ENCODE data around the gene NXNL1.
"Not testable (repeated sequence)": the region's sequence is repeated elsewhere in the genome, so short reads cannot be mapped to it uniquely, and the experiment has no call there.

Gene NXNL1

GRCh38 chr19:17460372-17461230 is at the start of gene NXNL1:
Gene NXNL1, minus strand, starts transcription at chr19:17460926. Its CDS starts 57 bp downstream, at chr19:17460869.
- Histone ChIP-seq H3K9me3 (ENCODE audit: control insufficient read depth in 1 of 2, low read length in 2 of 2) (no peaks in the 10 kb centered on the region), H3K4me3 (ENCODE audit: low read depth in 1 of 2, low read length in 2 of 2) (no peak within 1 kb of the TSS), H3K4me1 (ENCODE audit: control insufficient read depth in 1 of 2, insufficient read depth in 2 of 2, low read length in 2 of 2) (no peaks in the 10 kb centered on the region), H3K9ac (ENCODE audit: low read depth in 1 of 2, low read length in 2 of 2) (no peak within 1 kb of the TSS), H3K27ac (ENCODE audit: low read depth, low read length) (no peak within 1 kb of the TSS), H3K36me3 (ENCODE audit: control insufficient read depth in 1 of 2, insufficient read depth in 2 of 2, low read length in 2 of 2) (no peaks in the 10 kb centered on the region), H3K27me3 (ENCODE audit: control insufficient read depth in 1 of 2, insufficient read depth in 2 of 2, low read length in 2 of 2) (peaks cover 4 to 16% of the 10 kb centered on the region in 2 donors)

- not testable (repeated sequence) for H3K36me3 ChIP-seq (ENCODE audit: control insufficient read depth in 1 of 2, insufficient read depth in 2 of 2, low read length in 2 of 2); H3K4me3 ChIP-seq (ENCODE audit: low read depth in 1 of 2, low read length in 2 of 2); H3K9me3 ChIP-seq (ENCODE audit: control insufficient read depth in 1 of 2, low read length in 2 of 2); H3K9ac ChIP-seq (ENCODE audit: low read depth in 1 of 2, low read length in 2 of 2); H3K27ac ChIP-seq (ENCODE audit: low read depth, low read length); H3K27me3 ChIP-seq (ENCODE audit: control insufficient read depth in 1 of 2, insufficient read depth in 2 of 2, low read length in 2 of 2)
- H3K4me1 ChIP-seq (ENCODE audit: control insufficient read depth in 1 of 2, insufficient read depth in 2 of 2, low read length in 2 of 2), result peaks cover 8 to 20% of the 10 kb centered on the region in 2 donors
Observed at GRCh38 chr19:17508558-17508933, 47.8 kb upstream of the NXNL1 start.

- peaks cover 0 to 2% of the 10 kb centered on the region in 2 donors for H3K36me3 ChIP-seq (ENCODE audit: control insufficient read depth in 1 of 2, insufficient read depth in 2 of 2, low read length in 2 of 2)
- H3K27me3 ChIP-seq (ENCODE audit: control insufficient read depth in 1 of 2, insufficient read depth in 2 of 2, low read length in 2 of 2), result no peaks in the 10 kb centered on the region
- no peak overlapping the region for H3K9ac ChIP-seq (ENCODE audit: low read depth in 1 of 2, low read length in 2 of 2)
- no peaks in the 10 kb centered on the region for H3K9me3 ChIP-seq (ENCODE audit: control insufficient read depth in 1 of 2, low read length in 2 of 2)
- peaks cover 5 to 12% of the 10 kb centered on the region in 2 donors for H3K4me1 ChIP-seq (ENCODE audit: control insufficient read depth in 1 of 2, insufficient read depth in 2 of 2, low read length in 2 of 2)
- no peak overlapping the region for H3K4me3 ChIP-seq (ENCODE audit: low read depth in 1 of 2, low read length in 2 of 2)
- no peak overlapping the region for H3K27ac ChIP-seq (ENCODE audit: low read depth, low read length)
Observed at GRCh38 chr19:17506745-17507144, 46.0 kb upstream of the NXNL1 start.

- Histone ChIP-seq H3K9ac (ENCODE audit: low read depth in 1 of 2, low read length in 2 of 2) (no peak overlapping the region), H3K9me3 (ENCODE audit: control insufficient read depth in 1 of 2, low read length in 2 of 2) (no peaks in the 10 kb centered on the region), H3K27ac (ENCODE audit: low read depth, low read length) (no peak overlapping the region), H3K36me3 (ENCODE audit: control insufficient read depth in 1 of 2, insufficient read depth in 2 of 2, low read length in 2 of 2) (peaks cover 4 to 10% of the 10 kb centered on the region in 2 donors), H3K27me3 (ENCODE audit: control insufficient read depth in 1 of 2, insufficient read depth in 2 of 2, low read length in 2 of 2) (no peaks in the 10 kb centered on the region), H3K4me3 (ENCODE audit: low read depth in 1 of 2, low read length in 2 of 2) (no peak overlapping the region), H3K4me1 (ENCODE audit: control insufficient read depth in 1 of 2, insufficient read depth in 2 of 2, low read length in 2 of 2) (peaks cover 2 to 6% of the 10 kb centered on the region in 2 donors)
Observed at GRCh38 chr19:17505223-17505622, 44.5 kb upstream of the NXNL1 start.

GRCh38 chr19:17504456-17504855 is 43.7 kb upstream of the NXNL1 start:
- H3K9ac ChIP-seq (ENCODE audit: low read depth in 1 of 2, low read length in 2 of 2), result no peak overlapping the region
- no peak overlapping the region for H3K4me3 ChIP-seq (ENCODE audit: low read depth in 1 of 2, low read length in 2 of 2)
- H3K27ac ChIP-seq (ENCODE audit: low read depth, low read length), result no peak overlapping the region
- H3K4me1 ChIP-seq (ENCODE audit: control insufficient read depth in 1 of 2, insufficient read depth in 2 of 2, low read length in 2 of 2), result peaks cover 0 to 5% of the 10 kb centered on the region in 2 donors
- H3K36me3 ChIP-seq (ENCODE audit: control insufficient read depth in 1 of 2, insufficient read depth in 2 of 2, low read length in 2 of 2), result peaks cover 4 to 10% of the 10 kb centered on the region in 2 donors
- no peaks in the 10 kb centered on the region for H3K9me3 ChIP-seq (ENCODE audit: control insufficient read depth in 1 of 2, low read length in 2 of 2)
- no peaks in the 10 kb centered on the region for H3K27me3 ChIP-seq (ENCODE audit: control insufficient read depth in 1 of 2, insufficient read depth in 2 of 2, low read length in 2 of 2)

- Histone ChIP-seq H3K36me3 (ENCODE audit: control insufficient read depth in 1 of 2, insufficient read depth in 2 of 2, low read length in 2 of 2) (peaks cover 4 to 10% of the 10 kb centered on the region in 2 donors), H3K4me1 (ENCODE audit: control insufficient read depth in 1 of 2, insufficient read depth in 2 of 2, low read length in 2 of 2) (peaks cover 0 to 5% of the 10 kb centered on the region in 2 donors), H3K27me3 (ENCODE audit: control insufficient read depth in 1 of 2, insufficient read depth in 2 of 2, low read length in 2 of 2) (no peaks in the 10 kb centered on the region), H3K27ac (ENCODE audit: low read depth, low read length) (no peak overlapping the region), H3K4me3 (ENCODE audit: low read depth in 1 of 2, low read length in 2 of 2) (no peak overlapping the region), H3K9ac (ENCODE audit: low read depth in 1 of 2, low read length in 2 of 2) (no peak overlapping the region), H3K9me3 (ENCODE audit: control insufficient read depth in 1 of 2, low read length in 2 of 2) (no peaks in the 10 kb centered on the region)
Observed at GRCh38 chr19:17504030-17504429, 43.3 kb upstream of the NXNL1 start.

- Histone ChIP-seq H3K9me3 (ENCODE audit: control insufficient read depth in 1 of 2, low read length in 2 of 2) (no peaks in the 10 kb centered on the region), H3K4me1 (ENCODE audit: control insufficient read depth in 1 of 2, insufficient read depth in 2 of 2, low read length in 2 of 2) (peaks cover 0 to 5% of the 10 kb centered on the region in 2 donors), H3K4me3 (ENCODE audit: low read depth in 1 of 2, low read length in 2 of 2) (no peak overlapping the region), H3K27ac (ENCODE audit: low read depth, low read length) (no peak overlapping the region), H3K27me3 (ENCODE audit: control insufficient read depth in 1 of 2, insufficient read depth in 2 of 2, low read length in 2 of 2) (no peaks in the 10 kb centered on the region), H3K9ac (ENCODE audit: low read depth in 1 of 2, low read length in 2 of 2) (no peak overlapping the region), H3K36me3 (ENCODE audit: control insufficient read depth in 1 of 2, insufficient read depth in 2 of 2, low read length in 2 of 2) (peaks cover 4 to 10% of the 10 kb centered on the region in 2 donors)
Observed at GRCh38 chr19:17503240-17503639, 42.5 kb upstream of the NXNL1 start.

- Histone ChIP-seq H3K27me3 (ENCODE audit: control insufficient read depth in 1 of 2, insufficient read depth in 2 of 2, low read length in 2 of 2) (no peaks in the 10 kb centered on the region), H3K9me3 (ENCODE audit: control insufficient read depth in 1 of 2, low read length in 2 of 2) (no peaks in the 10 kb centered on the region), H3K4me3 (ENCODE audit: low read depth in 1 of 2, low read length in 2 of 2) (no peak overlapping the region), H3K4me1 (ENCODE audit: control insufficient read depth in 1 of 2, insufficient read depth in 2 of 2, low read length in 2 of 2) (peaks cover 0 to 14% of the 10 kb centered on the region in 2 donors), H3K9ac (ENCODE audit: low read depth in 1 of 2, low read length in 2 of 2) (no peak overlapping the region), H3K36me3 (ENCODE audit: control insufficient read depth in 1 of 2, insufficient read depth in 2 of 2, low read length in 2 of 2) (peaks cover 4 to 9% of the 10 kb centered on the region in 2 donors), H3K27ac (ENCODE audit: low read depth, low read length) (no peak overlapping the region)
Observed at GRCh38 chr19:17500447-17501198, 39.9 kb upstream of the NXNL1 start.

- Histone ChIP-seq H3K36me3 (ENCODE audit: control insufficient read depth in 1 of 2, insufficient read depth in 2 of 2, low read length in 2 of 2) (peaks cover 4 to 7% of the 10 kb centered on the region in 2 donors), H3K27ac (ENCODE audit: low read depth, low read length) (no peak overlapping the region), H3K9me3 (ENCODE audit: control insufficient read depth in 1 of 2, low read length in 2 of 2) (no peaks in the 10 kb centered on the region), H3K4me1 (ENCODE audit: control insufficient read depth in 1 of 2, insufficient read depth in 2 of 2, low read length in 2 of 2) (peaks cover 0 to 14% of the 10 kb centered on the region in 2 donors), H3K27me3 (ENCODE audit: control insufficient read depth in 1 of 2, insufficient read depth in 2 of 2, low read length in 2 of 2) (no peaks in the 10 kb centered on the region), H3K9ac (ENCODE audit: low read depth in 1 of 2, low read length in 2 of 2) (no peak overlapping the region), H3K4me3 (ENCODE audit: low read depth in 1 of 2, low read length in 2 of 2) (no peak overlapping the region)
Observed at GRCh38 chr19:17499648-17500446, 39.1 kb upstream of the NXNL1 start.

All from duodenal mucosa (tissue), 2 donors.